ACC112 (cell line): ENCODE results near the gene SAP30L.

Experiments
- H2AFZ ChIP-seq: fragments of 200-600 bp; sonication (generic); one replicate; pipeline ENCODE4 v1.6.0; 2017; ENCODE audit warnings: antibody characterized with exemption, low read length; ENCODE audit not compliant: unreplicated experiment
- H3K27ac ChIP-seq: fragments of 200-600 bp; sonication (generic); 2 replicates; pipeline ENCODE4 v1.5.1; 2014; ENCODE audit warnings: low read depth, mild to moderate bottlenecking, antibody characterized with exemption, low read length, moderate library complexity
- H3K27me3 ChIP-seq: fragments of 200-600 bp; sonication (generic); 2 replicates; pipeline ENCODE4 v1.6.1; 2014; ENCODE audit warnings: mild to moderate bottlenecking, antibody characterized with exemption, low read length, moderate library complexity, mixed read lengths; ENCODE audit not compliant: insufficient read depth
- H3K36me3 ChIP-seq: fragments of 200-600 bp; sonication (generic); 2 replicates; pipeline ENCODE4 v1.6.1; 2016; ENCODE audit warnings: mild to moderate bottlenecking, antibody characterized with exemption, low read length, moderate library complexity, mixed read lengths; ENCODE audit not compliant: insufficient read depth
- H3K4me1 ChIP-seq: fragments of 200-600 bp; sonication (generic); one replicate; pipeline ENCODE4 v1.6.1; 2016; ENCODE audit warnings: low read length, mixed read lengths; ENCODE audit not compliant: insufficient read depth, unreplicated experiment, control insufficient read depth
- H3K4me3 ChIP-seq: fragments of 200-600 bp; sonication (generic); 2 replicates; pipeline ENCODE4 v1.5.1; 2014; ENCODE audit warnings: mild to moderate bottlenecking, low read depth, low read length
- H3K79me2 ChIP-seq: fragments of 200-600 bp; sonication (generic); one replicate; pipeline ENCODE4 v1.6.0; 2016; ENCODE audit warnings: low read length; ENCODE audit not compliant: control insufficient read depth, unreplicated experiment, insufficient read depth

Gene SAP30L

GRCh38 chr5:154406231-154406630, 39.6 kb upstream of the SAP30L start:
- Histone ChIP-seq H2AFZ (no peak overlapping the region), H3K4me3 (no peak overlapping the region), H3K4me1 (peaks cover 4% of the 10 kb centered on the region), H3K79me2 (no peaks in the 10 kb centered on the region), H3K27me3 (no peaks in the 10 kb centered on the region), H3K36me3 (no peaks in the 10 kb centered on the region), H3K27ac (no peak overlapping the region)

- Histone ChIP-seq H3K79me2 (no peaks in the 10 kb centered on the region), H3K36me3 (no peaks in the 10 kb centered on the region; the same call in 1 of the 2 replicates), H3K4me3 (no peak overlapping the region), H3K27ac (no peak overlapping the region), H2AFZ (no peak overlapping the region), H3K4me1 (peaks cover 4% of the 10 kb centered on the region), H3K27me3 (no peaks in the 10 kb centered on the region)
Measured at GRCh38 chr5:154406826-154407225, 39.0 kb upstream of the SAP30L start.

- no peaks in the 10 kb centered on the region for H3K27me3 ChIP-seq
- no peak overlapping the region for H2AFZ ChIP-seq
- no peaks in the 10 kb centered on the region; the same call in 1 of the 2 replicates for H3K36me3 ChIP-seq
- H3K4me1 ChIP-seq: peaks cover 4% of the 10 kb centered on the region
- H3K27ac ChIP-seq: no peak overlapping the region
- H3K79me2 ChIP-seq: no peaks in the 10 kb centered on the region
- H3K4me3 ChIP-seq: no peak overlapping the region
Measured at GRCh38 chr5:154408811-154409210, 37.0 kb upstream of the SAP30L start.

- Histone ChIP-seq H3K36me3 (no peaks in the 10 kb centered on the region; the same call in 1 of the 2 replicates), H2AFZ (no peak overlapping the region), H3K79me2 (no peaks in the 10 kb centered on the region), H3K27me3 (no peaks in the 10 kb centered on the region), H3K27ac (no peak overlapping the region), H3K4me1 (peaks cover 4% of the 10 kb centered on the region), H3K4me3 (no peak overlapping the region)
Measured at GRCh38 chr5:154409230-154409840, 36.5 kb upstream of the SAP30L start.

GRCh38 chr5:154410008-154410407, 35.8 kb upstream of the SAP30L start:
- H3K36me3 ChIP-seq: no peaks in the 10 kb centered on the region; the same call in 1 of the 2 replicates
- H3K4me1 ChIP-seq: peaks cover 4% of the 10 kb centered on the region
- H3K4me3 ChIP-seq: no peak overlapping the region
- H3K27ac ChIP-seq: no peak overlapping the region
- no peaks in the 10 kb centered on the region for H3K27me3 ChIP-seq
- H3K79me2 ChIP-seq: no peaks in the 10 kb centered on the region
- no peak overlapping the region for H2AFZ ChIP-seq

GRCh38 chr5:154410786-154411185, 35.0 kb upstream of the SAP30L start:
- no peaks in the 10 kb centered on the region for H3K79me2 ChIP-seq
- no peaks in the 10 kb centered on the region for H3K27me3 ChIP-seq
- no peak overlapping the region for H2AFZ ChIP-seq
- no peak overlapping the region for H3K4me3 ChIP-seq
- no peaks in the 10 kb centered on the region; the same call in 1 of the 2 replicates for H3K36me3 ChIP-seq
- no peak overlapping the region for H3K27ac ChIP-seq
- no peaks in the 10 kb centered on the region for H3K4me1 ChIP-seq

- Histone ChIP-seq H3K27me3 (no peaks in the 10 kb centered on the region), H3K79me2 (no peaks in the 10 kb centered on the region), H3K36me3 (no peaks in the 10 kb centered on the region; the same call in 1 of the 2 replicates), H2AFZ (no peak overlapping the region), H3K4me3 (no peak overlapping the region), H3K27ac (no peak overlapping the region), H3K4me1 (no peaks in the 10 kb centered on the region)
Measured at GRCh38 chr5:154411338-154411737, 34.5 kb upstream of the SAP30L start.

GRCh38 chr5:154412316-154412715, 33.5 kb upstream of the SAP30L start:
- Histone ChIP-seq H3K36me3 (no peaks in the 10 kb centered on the region; the same call in 1 of the 2 replicates), H3K79me2 (no peaks in the 10 kb centered on the region)

GRCh38 chr5:154412925-154413324, 32.9 kb upstream of the SAP30L start:
- no peaks in the 10 kb centered on the region for H3K4me1 ChIP-seq
- H3K79me2 ChIP-seq: no peaks in the 10 kb centered on the region
- H3K27ac ChIP-seq: no peak overlapping the region
- H2AFZ ChIP-seq: no peak overlapping the region
- H3K36me3 ChIP-seq: no peaks in the 10 kb centered on the region; the same call in 1 of the 2 replicates
- H3K4me3 ChIP-seq: no peak overlapping the region
- H3K27me3 ChIP-seq: no peaks in the 10 kb centered on the region

More at GRCh38 chr5:154412316-154412715, 33.5 kb upstream of the SAP30L start:
- Histone ChIP-seq H3K4me3 (no peak overlapping the region), H3K27ac (no peak overlapping the region), H3K27me3 (no peaks in the 10 kb centered on the region), H2AFZ (no peak overlapping the region), H3K4me1 (no peaks in the 10 kb centered on the region)

GRCh38 chr5:154415114-154415513, 30.7 kb upstream of the SAP30L start:
- no peaks in the 10 kb centered on the region; the same call in 1 of the 2 replicates for H3K36me3 ChIP-seq
- no peaks in the 10 kb centered on the region for H3K4me1 ChIP-seq
- no peaks in the 10 kb centered on the region for H3K79me2 ChIP-seq
- no peak overlapping the region for H3K27ac ChIP-seq
- no peaks in the 10 kb centered on the region for H3K27me3 ChIP-seq
- H3K4me3 ChIP-seq: no peak overlapping the region
- no peak overlapping the region for H2AFZ ChIP-seq

GRCh38 chr5:154418344-154418820, 27.4 kb upstream of the SAP30L start:
- Histone ChIP-seq H3K4me1 (no peaks in the 10 kb centered on the region), H3K4me3 (no peak overlapping the region), H3K27me3 (no peaks in the 10 kb centered on the region), H3K27ac (no peak overlapping the region), H2AFZ (no peak overlapping the region), H3K79me2 (no peaks in the 10 kb centered on the region), H3K36me3 (peaks cover 9% of the 10 kb centered on the region; the same call in 1 of the 2 replicates)
